Trophoblast cell (in vitro differentiated cells and primary cell): ENCODE results near the gene SLC35G1.

ENCODE experiments used
- DNase-seq, 2 donors: peaks; one replicate each; pipeline ENCODE4 v3.0.0-alpha.2; 2016
- H2AFZ ChIP-seq: 2 replicates; pipeline ENCODE4 v1.6.1; 2013; ENCODE audit warnings: low read length, moderate library complexity, mild to moderate bottlenecking; ENCODE audit not compliant: insufficient read depth, poor library complexity
- H2AK5ac ChIP-seq: 2 replicates; pipeline ENCODE4 v1.6.1; 2013; ENCODE audit warnings: mild to moderate bottlenecking, low read length
- H2BK120ac ChIP-seq: 2 replicates; pipeline ENCODE4 v1.6.1; 2013; ENCODE audit warnings: low read length, mild to moderate bottlenecking, moderate library complexity; ENCODE audit not compliant: insufficient read depth, poor library complexity
- H2BK12ac ChIP-seq: 2 replicates; pipeline ENCODE4 v1.6.1; 2013; ENCODE audit warnings: mild to moderate bottlenecking, low read length, moderate library complexity
- H2BK5ac ChIP-seq: 2 replicates; pipeline ENCODE4 v1.6.1; 2013; ENCODE audit warnings: low read length, low read depth, moderate library complexity, mild to moderate bottlenecking; ENCODE audit not compliant: poor library complexity
- H3K14ac ChIP-seq: 2 replicates; pipeline ENCODE4 v1.6.1; 2013; ENCODE audit warnings: mild to moderate bottlenecking, low read length
- H3K18ac ChIP-seq: 2 replicates; pipeline ENCODE4 v1.6.1; 2013; ENCODE audit warnings: mild to moderate bottlenecking, low read length
- H3K23ac ChIP-seq: 2 replicates; pipeline ENCODE4 v1.6.1; 2013; ENCODE audit warnings: low read length
- H3K27ac ChIP-seq: 2 replicates; pipeline ENCODE4 v1.5.1; 2013; ENCODE audit warnings: low read depth, mild to moderate bottlenecking, inconsistent platforms, low read length, moderate library complexity
- H3K27me3 ChIP-seq: 2 replicates; pipeline ENCODE4 v1.6.1; 2013; ENCODE audit warnings: inconsistent platforms, mild to moderate bottlenecking, low read length, moderate library complexity; ENCODE audit not compliant: insufficient read depth
- H3K36me3 ChIP-seq, 2 experiments: 1 replicate in 1 of 2; 2 replicates in 1 of 2; pipeline ENCODE4 v1.6.1; 2013; ENCODE audit warnings: low read length in 2 of 2, mild to moderate bottlenecking in 2 of 2, moderate library complexity in 1 of 2; ENCODE audit not compliant: insufficient read depth in 2 of 2, control insufficient read depth in 1 of 2
- H3K4ac ChIP-seq: 2 replicates; pipeline ENCODE4 v1.6.1; 2013; ENCODE audit warnings: low read depth, mild to moderate bottlenecking, low read length, moderate library complexity
- H3K4me1 ChIP-seq, 2 experiments: 1 replicate in 1 of 2; 2 replicates in 1 of 2; pipeline ENCODE4 v1.6.1; 2013; ENCODE audit warnings: low read length in 2 of 2, mild to moderate bottlenecking in 2 of 2, moderate library complexity in 1 of 2; ENCODE audit not compliant: insufficient read depth in 2 of 2, control insufficient read depth in 1 of 2
- H3K4me2 ChIP-seq: 2 replicates; pipeline ENCODE4 v1.6.1; 2013; ENCODE audit warnings: inconsistent platforms, mild to moderate bottlenecking, low read length, moderate library complexity
- H3K4me3 ChIP-seq: 2 replicates; pipeline ENCODE4 v1.5.1; 2013; ENCODE audit warnings: mild to moderate bottlenecking, low read depth, low read length, inconsistent platforms
- H3K79me1 ChIP-seq: one replicate; pipeline ENCODE4 v1.6.1; 2013; ENCODE audit warnings: low read length
- H3K79me2 ChIP-seq: 2 replicates; pipeline ENCODE4 v1.6.1; 2013; ENCODE audit warnings: low read length, mild to moderate bottlenecking; ENCODE audit not compliant: control insufficient read depth, insufficient read depth, poor library complexity
- H3K9ac ChIP-seq: 2 replicates; pipeline ENCODE4 v1.6.1; 2013; ENCODE audit warnings: mild to moderate bottlenecking, low read length
- H3K9me3 ChIP-seq: 2 replicates; pipeline ENCODE4 v1.6.1; 2013; ENCODE audit warnings: low read depth, mild to moderate bottlenecking, control low read depth, inconsistent platforms, low read length; ENCODE audit not compliant: insufficient read depth
- H4K12ac ChIP-seq: 2 replicates; pipeline ENCODE4 v1.6.1; 2013; ENCODE audit warnings: low read depth, mild to moderate bottlenecking, low read length, moderate library complexity
- H4K8ac ChIP-seq: 2 replicates; pipeline ENCODE4 v1.6.1; 2013; ENCODE audit warnings: low read depth, mild to moderate bottlenecking, low read length, moderate library complexity
- H4K91ac ChIP-seq: one replicate; pipeline ENCODE4 v1.6.1; 2013; ENCODE audit warnings: low read depth, mild to moderate bottlenecking, low read length, moderate library complexity
- WGBS: extraction: QIAGEN DNeasy Blood & Tissue Kit; methylation state at CpG from one replicate; pipeline ENCODE4 v1.1.7; 2013; ENCODE audit warnings: missing lambda C conversion rate; ENCODE audit not compliant: insufficient read length, insufficient coverage; ENCODE audit errors: extremely low coverage; 5-methylcytosine and 5-hydroxymethylcytosine counted together

The SLC35G1 gene

DNA sequence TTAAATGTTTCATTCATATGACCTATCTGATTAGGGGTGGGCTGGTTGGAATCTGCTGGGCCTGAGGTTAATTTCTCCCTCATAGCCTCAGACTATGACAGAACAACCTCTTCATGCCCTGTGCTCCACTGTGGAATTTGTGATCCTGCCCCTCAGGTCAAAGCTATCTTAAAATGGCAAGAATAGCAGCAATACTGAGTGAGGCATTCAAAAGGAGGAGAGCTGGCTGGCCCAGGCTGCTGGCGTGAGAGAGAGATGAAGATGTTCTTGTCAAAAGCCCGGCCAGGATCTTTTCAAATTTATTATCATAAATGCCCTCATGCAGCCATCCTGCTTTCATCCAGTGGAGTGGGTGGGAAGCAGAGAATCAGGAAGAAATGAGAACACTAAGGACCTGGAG lies 58.1 kb downstream of the SLC35G1 start:
- no peak overlapping the region for H4K12ac ChIP-seq
- no peak for DNase-seq
- H4K8ac ChIP-seq = no peak overlapping the region
- peaks cover 0 to 3% of the 10 kb centered on the region in 2 experiments for H3K4me1 ChIP-seq
- H3K27ac ChIP-seq = no peak overlapping the region
- H4K91ac ChIP-seq = no peak overlapping the region
- H3K9ac ChIP-seq = no peak overlapping the region
- no peaks in the 10 kb centered on the region for H3K79me1 ChIP-seq
- no peak overlapping the region for H2AK5ac ChIP-seq
- no peak overlapping the region for H2AFZ ChIP-seq
- no peak overlapping the region for H3K4me3 ChIP-seq
- no peaks in the 10 kb centered on the region for H3K36me3 ChIP-seq
- H3K79me2 ChIP-seq = no peaks in the 10 kb centered on the region
- no peak overlapping the region for H3K23ac ChIP-seq
- no peak overlapping the region for H2BK12ac ChIP-seq
- H3K4ac ChIP-seq = no peak overlapping the region
- H3K4me2 ChIP-seq = no peak overlapping the region
- no peak overlapping the region for H2BK5ac ChIP-seq
- H3K14ac ChIP-seq = no peak overlapping the region
- H2BK120ac ChIP-seq = no peak overlapping the region
- H3K9me3 ChIP-seq = no peaks in the 10 kb centered on the region
- H3K18ac ChIP-seq = no peak overlapping the region
- WGBS = no CpG with 5 or more reads among the region's 2 CpGs
- H3K27me3 ChIP-seq = no peaks in the 10 kb centered on the region
